ENCODE measurements around the gene FAT2.

FAT2 gene, protein sequence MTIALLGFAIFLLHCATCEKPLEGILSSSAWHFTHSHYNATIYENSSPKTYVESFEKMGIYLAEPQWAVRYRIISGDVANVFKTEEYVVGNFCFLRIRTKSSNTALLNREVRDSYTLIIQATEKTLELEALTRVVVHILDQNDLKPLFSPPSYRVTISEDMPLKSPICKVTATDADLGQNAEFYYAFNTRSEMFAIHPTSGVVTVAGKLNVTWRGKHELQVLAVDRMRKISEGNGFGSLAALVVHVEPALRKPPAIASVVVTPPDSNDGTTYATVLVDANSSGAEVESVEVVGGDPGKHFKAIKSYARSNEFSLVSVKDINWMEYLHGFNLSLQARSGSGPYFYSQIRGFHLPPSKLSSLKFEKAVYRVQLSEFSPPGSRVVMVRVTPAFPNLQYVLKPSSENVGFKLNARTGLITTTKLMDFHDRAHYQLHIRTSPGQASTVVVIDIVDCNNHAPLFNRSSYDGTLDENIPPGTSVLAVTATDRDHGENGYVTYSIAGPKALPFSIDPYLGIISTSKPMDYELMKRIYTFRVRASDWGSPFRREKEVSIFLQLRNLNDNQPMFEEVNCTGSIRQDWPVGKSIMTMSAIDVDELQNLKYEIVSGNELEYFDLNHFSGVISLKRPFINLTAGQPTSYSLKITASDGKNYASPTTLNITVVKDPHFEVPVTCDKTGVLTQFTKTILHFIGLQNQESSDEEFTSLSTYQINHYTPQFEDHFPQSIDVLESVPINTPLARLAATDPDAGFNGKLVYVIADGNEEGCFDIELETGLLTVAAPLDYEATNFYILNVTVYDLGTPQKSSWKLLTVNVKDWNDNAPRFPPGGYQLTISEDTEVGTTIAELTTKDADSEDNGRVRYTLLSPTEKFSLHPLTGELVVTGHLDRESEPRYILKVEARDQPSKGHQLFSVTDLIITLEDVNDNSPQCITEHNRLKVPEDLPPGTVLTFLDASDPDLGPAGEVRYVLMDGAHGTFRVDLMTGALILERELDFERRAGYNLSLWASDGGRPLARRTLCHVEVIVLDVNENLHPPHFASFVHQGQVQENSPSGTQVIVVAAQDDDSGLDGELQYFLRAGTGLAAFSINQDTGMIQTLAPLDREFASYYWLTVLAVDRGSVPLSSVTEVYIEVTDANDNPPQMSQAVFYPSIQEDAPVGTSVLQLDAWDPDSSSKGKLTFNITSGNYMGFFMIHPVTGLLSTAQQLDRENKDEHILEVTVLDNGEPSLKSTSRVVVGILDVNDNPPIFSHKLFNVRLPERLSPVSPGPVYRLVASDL (N-terminal part only)

DNA sequence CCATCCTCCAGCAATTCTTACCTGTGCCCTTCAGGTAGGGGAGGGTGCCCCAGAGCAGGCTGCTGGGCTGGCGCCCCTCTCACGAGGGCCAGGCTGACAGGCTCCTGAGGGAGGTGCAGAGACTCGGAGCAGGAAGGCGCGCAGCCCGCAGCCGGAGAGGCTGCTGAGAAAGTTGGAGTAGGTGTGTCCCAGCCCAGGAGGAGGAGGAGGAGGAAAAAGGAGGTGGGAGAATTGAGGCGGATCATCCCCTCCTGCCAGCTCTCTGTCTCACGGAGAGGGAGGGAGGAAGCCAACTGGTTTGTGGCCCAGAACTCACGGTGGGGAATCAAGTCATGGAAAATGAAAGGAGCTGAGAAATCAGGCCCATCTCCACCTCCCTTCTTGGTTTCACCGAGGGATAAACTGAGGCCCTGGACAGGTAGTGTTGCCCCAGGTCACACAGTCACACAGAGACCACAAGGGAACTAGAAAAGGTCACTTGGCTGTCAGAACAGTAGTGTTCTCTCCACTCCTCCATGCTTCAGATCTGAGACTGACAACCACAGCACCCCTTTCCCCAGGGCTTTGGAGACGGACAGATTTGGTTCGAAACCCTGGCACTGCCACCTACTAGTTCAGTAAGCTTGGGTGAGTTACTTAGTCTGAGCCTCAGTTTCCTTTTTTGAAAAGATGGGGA is at the start of gene FAT2:
TSS of gene FAT2 (minus strand) at position 188 of the 676 bp plus-strand sequence. CDS start 22,400 bp downstream, outside the sequence.
- DNase-seq, result no peak

DNA sequence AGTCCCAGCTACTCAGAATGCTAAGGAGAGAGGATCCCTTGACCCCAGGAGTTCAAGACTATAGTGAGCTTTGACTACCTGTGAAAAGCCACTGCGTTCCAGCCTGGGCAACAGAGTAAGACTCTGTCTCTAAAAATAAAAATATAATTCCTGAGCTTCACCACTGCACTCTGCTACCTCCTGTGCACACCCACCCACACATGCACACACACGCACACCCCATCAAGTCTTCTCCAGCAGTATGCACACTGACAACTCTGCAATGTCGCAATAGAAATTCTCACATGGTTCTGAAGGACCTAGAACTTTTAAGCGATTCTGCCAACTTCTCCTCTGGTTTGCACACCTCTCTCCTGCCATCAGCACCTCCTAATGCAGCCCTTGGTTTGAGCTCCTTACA is 47.5 kb upstream of the FAT2 start:
- no peak for DNase-seq

DNA sequence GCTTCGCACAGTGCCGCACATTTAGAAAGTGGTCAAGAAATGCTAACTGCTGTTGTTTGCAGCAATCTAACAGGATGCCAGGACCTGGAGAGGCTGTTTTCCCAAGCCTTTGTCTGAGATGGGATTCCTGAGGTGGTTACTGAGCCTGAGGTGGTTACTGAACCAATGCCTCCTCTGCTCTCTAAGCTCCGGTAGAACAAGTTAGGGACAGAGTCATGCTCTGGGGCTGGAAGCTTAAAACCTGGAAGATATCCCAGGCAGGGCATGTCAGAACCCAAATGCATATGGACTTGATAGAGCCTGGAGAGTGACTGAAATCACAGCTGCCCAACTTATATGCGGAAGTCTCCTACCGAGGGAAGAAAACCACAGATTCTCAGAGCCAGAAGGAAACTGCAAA is 46.5 kb upstream of the FAT2 start:
- DNase-seq, result no peak

DNA sequence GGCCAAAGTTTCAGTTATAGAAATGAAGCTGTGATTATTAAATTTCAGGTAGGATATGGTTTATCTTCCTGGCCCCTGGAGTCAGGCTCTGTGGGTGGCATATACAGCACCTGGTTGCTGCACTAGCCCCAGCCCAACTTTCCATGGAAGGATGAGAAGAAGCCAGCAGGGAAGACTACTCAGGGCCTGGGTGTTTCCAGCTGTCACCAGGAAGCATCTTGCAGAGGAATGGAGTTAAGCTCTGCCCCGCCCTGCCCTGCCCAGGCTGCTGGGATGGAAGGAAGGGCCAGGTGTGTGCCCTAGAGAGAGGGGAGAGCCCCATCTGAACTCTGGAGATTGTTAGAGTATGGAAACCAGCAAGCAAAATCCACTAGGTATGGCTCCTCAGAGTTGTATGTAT is 42.8 kb upstream of the FAT2 start:
- no peak for DNase-seq

DNA sequence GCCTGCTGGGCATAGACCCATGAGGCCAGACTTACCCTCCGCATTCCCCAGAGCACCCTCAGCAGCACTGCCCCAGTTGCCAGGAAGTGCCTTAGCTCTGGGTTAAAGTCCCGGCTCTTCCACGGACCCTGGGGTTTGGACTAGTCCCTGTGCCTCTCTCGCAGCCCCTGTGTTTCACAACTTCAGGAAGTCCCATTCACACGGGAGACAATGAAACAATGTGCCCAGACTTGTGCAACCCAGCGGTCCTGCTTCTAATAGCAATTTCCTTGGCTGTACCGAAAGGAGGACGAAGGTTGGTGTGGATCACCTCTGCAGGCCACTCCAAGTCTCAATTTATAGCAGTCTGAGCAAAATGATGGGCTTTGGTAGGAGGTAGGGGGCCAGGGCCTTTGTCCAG is 41.8 kb upstream of the FAT2 start:
- no peak for DNase-seq

DNA sequence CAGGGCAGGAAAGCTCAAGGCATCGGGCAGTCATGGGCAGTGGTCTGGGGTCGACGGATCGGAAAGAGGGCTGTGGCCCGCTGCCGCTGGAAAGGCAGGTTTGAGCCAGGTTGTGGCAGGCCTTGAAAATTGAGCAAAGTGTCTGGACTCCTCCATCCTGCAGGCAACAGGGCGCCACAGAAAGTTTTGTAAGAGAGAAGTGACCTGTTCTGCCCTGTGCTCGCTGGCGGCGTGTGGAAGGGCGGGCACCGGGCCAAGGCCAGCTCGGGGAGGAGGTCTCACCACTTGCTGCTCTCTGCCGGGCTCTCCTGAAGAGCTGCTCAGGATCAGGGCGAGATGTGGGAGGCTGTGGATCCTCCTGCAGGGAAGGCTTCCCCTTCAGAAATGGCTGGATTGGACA is 41.4 kb upstream of the FAT2 start:
- DNase-seq, result no peak

DNA sequence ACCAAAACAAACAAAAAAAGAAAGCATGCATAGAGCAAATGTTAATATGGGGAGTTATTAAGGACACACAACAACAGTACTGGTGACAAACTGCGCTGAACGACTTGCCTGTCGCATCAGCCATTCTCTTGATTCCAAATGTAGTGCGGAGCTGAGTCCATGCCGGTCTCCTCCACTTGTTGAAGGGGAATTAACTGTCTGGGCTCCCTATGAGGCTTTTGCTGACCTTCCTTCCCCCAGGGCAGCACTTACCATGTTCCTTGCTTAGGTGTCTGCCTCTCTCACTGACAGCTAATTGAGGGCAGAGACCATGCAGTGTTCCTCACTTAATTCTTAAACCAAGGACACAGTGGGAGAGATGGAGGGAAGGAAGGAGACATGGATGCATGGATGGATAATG is 40.8 kb upstream of the FAT2 start:
- DNase-seq, result no peak

DNA sequence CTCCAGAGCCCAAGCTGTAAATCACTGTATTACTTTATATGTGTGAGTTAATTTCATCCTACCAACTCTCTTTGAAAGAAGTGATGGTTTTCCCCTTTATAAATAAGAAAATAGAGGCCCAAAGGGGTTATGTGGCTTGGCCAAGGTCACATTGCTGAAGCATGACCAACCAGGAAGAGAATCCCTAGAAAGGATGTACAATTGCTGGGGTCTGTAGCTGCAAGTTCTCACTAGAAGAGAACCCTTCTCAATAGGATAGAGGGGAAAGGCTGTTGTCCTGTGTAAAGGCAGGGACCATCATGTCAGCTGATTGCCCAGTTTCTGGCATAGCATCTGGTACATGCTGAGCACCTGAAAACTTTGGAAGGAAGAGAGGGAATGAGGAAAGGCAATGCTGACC is 39.0 kb upstream of the FAT2 start:
- DNase-seq, result no peak

DNA sequence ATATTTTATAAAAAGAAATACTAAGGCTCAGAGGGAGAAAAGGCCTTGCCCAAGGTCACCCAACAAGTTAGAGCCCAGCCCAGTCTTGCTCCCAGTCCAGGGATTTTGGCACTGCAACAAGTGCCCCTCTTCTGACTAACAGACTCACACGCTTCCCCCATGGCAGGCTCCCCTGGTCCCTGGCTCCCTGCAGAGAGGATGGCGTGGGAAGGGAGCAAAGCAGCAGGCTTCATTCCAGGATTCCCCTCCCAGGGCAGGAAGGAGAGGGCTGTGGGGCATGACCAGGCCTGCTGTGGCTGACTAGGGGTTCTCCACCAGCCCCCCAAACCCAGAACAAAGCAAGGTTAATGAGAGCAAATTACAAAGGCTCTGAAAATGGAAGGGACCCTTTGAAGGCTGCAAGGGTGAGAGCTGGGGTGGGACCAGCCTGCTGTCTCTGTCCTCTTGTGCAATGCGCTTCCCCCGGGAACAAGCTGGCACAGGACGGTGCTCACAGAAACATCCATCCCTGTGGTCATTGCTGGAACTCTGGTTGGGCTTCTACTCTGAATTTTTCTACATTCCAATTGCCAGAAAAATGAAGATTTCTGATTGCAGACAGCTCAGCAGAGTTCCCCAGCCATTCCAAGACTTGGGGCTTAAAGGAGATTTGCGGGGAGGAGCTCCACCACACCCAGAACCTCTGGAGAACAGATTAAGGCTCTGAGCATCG is 37.1 kb upstream of the FAT2 start:
- DNase-seq, result no peak

DNA sequence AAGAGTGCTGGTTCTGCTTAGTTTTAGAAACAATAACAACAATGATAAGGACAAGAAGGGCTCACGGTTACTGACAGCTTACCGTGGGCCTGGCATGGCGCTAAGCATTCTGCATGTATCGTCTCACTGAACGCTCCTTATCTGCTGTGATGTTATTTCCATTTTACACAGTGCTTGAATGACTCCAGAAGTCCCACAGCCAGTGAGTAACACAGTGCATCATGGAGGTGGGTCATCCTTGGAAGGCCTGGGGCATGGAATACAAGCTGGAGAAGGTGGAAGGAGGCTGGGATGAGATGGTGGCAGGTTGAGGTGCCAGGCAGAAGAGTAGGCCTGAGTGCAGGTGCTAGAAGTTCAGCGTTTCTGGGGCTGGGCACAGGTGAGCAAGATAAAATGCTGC is 36.5 kb upstream of the FAT2 start:
- DNase-seq, result no peak

DNA sequence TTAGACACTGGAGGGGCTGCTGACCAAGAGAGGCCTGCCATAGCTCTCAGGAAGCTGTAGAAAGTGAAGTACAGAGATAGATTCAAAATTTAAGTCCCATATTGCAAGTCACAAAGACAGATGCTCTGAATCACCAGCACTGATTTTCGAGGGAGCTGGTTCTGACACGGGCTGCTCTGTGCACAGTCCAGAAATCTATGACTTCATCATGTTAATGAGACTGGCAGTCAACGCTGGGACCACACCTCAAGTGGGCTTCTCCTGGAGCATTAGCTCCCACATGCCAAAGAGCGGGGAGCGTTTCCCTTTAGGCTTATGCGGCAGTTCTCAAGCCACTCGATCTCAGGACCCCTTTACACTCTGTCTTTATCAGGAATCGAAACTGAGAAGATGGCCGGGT is 34.2 kb upstream of the FAT2 start:
- DNase-seq, result no peak

DNA sequence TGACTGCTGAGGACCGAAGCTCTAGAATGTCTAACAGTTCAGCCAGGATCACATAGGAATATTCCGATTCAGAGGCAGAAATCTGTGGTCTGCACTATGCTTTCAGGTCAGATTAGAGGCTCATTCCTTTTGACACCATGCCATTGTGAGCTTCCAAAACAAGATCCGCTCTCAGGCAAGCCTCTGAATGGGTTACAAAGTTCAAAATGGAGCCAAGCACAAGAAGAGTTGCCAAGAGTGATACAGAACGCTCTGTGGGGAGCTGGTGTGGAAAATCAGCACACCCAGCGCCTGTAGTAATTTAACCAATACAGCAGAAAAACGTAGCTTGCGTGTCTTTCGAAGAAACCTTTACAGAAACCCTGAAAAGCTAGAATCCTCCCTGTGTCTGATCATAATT is 33.3 kb upstream of the FAT2 start:
- no peak for DNase-seq

DNA sequence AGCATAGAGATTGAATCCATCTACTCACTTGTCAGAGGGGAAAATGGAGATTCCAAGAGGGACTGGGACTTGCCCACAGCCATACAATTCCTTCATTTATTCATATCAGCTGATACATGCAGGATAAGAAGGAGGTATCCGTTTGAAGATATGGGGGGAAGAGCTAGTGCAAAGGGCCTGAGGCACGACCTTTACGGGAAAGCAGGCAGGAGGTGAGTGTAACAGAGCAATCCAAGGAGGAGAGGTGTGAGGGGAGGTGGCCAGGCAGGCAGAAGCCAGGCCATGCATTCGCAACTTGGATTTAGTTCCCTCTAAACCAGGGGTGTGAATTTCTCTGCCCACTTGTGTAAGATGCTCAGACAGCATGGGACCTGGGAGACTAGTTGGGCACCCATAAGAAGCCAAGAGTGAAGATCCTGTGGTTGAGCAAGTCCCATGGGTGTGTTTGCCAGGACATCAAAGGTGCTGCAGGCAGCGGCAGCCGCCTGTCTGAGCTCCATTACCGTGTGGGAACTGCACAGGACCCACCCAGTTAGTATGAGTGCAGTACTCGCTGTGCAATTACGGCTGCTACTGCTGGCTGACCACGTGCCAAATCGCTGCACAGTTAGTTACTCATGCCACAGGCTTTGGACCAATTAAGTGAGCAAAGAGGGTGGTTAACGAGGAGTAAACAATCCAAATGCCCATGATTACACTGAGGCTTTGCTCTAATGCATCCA is 31.4 kb upstream of the FAT2 start:
- no peak for DNase-seq

DNA sequence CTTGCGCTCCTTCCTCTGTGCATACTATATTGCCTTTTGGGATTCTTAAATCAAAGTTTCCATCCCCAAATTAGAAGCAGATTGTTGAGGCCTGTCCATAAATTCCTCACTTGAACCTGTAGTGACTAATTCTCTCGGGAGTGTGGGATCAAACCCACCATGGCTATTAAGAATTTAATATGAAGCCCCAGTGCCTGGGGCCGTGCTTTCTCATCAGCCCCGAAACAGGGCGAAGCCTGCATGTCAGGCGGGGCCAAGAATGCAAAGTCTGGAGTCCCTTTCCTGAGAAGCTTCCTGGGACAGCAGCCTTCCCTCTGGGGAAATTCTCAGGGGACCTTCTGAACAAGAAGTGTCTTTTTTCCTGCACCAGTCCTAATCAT is 29.3 kb upstream of the FAT2 start:
- DNase-seq, result no peak

DNA sequence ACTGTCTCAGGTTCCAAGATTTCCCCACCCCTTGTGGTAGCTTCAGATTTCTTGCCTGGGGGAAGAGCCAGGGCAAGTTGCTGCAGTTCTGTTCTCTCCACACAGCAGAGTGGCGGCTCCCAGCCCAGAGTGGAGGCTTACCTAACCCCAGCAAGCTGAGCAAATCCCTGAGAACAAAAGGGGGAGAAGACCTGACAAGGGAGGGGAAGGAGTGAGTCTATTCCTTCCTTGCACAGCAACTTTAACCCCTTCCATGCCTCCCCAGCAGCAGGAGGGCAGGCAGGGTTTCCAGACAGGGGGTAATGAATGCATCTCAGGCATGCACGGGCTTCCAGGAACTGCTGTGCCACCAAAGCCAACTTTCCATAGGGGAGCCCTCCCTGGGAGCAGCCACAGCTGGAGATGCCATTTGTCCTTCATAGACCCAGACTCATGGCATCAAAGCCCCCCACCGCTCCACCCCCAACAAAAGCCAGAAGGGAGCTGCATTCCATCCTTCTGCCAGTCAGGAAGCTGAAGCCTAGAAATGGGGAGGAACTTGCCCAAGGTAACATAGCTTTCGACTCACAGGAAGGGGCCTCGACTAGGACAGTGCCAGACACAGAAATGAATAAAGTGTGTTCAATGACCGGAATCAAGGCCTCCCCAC is 28.8 kb upstream of the FAT2 start:
- DNase-seq, result no peak

DNA sequence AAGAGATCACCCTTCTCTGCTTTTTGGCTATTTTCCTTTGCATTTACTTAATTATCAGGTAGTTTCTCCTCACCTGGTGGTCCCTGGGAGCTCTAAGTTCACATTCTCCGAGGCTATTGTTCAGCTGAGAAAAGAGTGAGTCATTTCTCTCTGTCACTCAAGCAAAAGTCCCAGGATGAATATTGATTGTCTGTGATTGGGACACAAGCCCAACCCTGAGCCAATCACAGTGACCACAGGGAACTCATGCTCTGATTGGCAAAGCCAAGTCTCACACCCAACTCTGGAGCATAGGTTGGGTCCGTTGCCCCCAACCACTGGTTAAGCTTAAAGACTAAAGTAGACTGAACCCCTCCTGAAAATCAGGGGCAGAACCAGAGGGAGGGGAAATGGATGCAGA is 27.8 kb upstream of the FAT2 start:
- DNase-seq, result no peak

DNA sequence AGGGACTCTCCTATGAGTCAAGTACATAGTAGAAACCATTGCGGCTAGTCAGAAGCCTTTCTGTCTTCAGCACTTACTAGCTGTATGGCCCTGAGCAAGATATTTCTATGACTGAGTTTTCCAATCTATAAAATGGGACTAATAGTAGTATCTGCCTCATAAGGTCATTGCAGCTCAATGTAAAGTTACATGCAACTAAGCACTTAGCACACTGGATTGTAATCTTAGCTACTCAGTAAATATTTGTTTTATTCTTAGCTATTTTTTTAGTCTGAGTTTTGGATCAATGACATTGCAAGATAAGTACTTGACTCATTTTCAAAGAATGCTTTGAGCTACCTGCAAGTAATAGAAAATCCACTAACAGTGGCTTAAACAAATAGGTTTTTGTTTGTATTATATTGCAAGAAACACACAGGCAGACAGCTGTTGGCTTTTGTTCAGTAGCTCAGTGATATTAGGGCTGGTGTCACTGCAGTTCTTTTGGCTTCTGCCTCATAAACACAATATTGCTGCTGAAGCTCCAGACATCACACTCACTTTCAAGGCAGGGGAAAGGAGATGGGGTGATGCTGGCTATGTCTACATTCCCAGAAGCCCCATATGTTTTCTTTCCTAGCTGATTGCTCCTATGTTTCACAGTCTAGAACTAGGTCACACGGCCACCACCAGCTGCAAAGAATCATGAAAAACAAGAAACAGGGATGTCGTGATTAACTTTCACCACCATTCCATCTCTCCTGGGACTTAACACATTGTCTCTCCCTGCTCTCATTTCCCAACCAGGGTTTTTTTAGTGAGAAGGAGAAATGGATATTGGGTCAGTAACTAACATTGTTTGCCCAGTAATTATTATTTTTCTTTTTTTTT is 26.9 kb upstream of the FAT2 start:
- no peak for DNase-seq

DNA sequence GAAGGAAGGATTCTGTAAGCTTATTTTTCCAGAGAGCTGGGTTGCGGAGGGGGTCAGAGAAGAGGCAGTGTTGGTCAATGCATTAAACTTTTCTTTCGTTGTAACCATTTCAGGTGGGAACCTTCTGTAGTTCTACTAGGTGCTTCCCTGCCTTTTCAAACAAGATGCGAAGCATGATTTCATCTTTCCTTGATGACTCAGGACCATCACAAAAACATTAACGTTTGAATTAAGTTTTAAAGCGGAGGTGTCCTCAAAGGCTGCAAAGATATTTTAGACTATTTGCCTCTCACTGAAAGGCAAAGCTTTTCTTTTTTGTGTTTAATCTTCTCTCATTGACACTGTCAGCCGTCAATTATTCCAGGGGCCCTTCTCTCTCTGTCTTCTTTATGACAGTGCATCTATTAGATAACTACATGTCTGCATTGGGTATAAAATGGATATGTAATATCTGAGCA is 26.3 kb upstream of the FAT2 start:
- DNase-seq, result no peak

DNA sequence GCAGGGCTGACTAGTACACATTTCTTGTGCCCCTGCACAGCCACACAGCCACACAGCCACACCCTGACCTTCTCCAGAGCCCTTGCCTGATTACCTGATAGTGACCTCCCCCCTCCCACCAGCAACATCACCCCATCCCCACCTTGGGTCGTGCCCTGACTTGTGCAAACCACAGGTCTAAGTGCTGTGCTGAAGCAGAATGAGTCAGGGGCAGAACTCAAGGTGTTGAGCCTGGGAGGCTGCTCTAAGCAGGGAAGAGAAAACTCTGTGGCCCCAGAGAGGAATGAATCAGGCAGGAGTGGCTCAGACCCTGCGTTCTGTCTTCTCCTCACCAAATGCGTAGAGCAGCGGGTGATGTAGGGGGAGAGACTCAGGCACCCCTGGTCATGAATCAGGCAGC is 24.3 kb upstream of the FAT2 start:
- no peak for DNase-seq

DNA sequence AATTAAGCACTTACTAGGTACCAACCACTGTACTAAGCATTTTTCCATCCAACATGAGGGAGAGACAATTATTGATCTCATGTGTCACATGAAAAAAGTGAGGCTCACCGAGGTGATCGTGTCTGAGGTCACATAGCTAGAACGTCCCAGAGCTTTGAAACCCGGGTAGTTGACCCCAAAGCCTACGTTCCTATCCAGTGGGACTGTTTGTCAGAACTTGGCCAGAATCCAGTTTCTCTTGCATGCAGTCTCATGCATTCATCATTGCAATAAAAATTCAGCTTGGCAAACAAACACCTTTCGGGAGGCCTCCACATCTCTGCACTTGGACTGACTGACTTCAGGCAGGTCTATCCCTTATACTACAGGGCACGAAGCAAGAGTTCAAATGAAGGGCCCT is 23.4 kb upstream of the FAT2 start:
- DNase-seq, result no peak

Measured in inflammatory macrophage treated with lipopolysaccharide for 1 hour (primary cell).